Loucy (cell line): ENCODE results near the gene SOX30.

Experiments used
- H2AFZ ChIP-seq: fragments of 200-600 bp; sonication (generic); 2 replicates; pipeline ENCODE4 v1.6.0; 2016; ENCODE audit warnings: antibody characterized with exemption, mild to moderate bottlenecking, low read length, moderate library complexity
- H3F3A ChIP-seq: fragments of 200-600 bp; 2 replicates; pipeline ENCODE4 v1.6.0; 2016; ENCODE audit warnings: antibody characterized with exemption, low read depth, mild to moderate bottlenecking
- H3K27me3 ChIP-seq: fragments of 200-600 bp; sonication (generic); 2 replicates; pipeline ENCODE4 v1.6.1; 2014; ENCODE audit warnings: low read length, mild to moderate bottlenecking; ENCODE audit not compliant: insufficient read depth, poor library complexity, severe bottlenecking
- H3K36me3 ChIP-seq: fragments of 200-600 bp; sonication (generic); 2 replicates; pipeline ENCODE4 v1.6.1; 2016; ENCODE audit warnings: low read length; ENCODE audit not compliant: insufficient read depth
- H3K4me1 ChIP-seq: fragments of 200-600 bp; sonication (generic); 2 replicates; pipeline ENCODE4 v1.5.1; 2014; ENCODE audit warnings: low read length, mild to moderate bottlenecking; ENCODE audit not compliant: insufficient read depth, poor library complexity, severe bottlenecking
- H3K4me2 ChIP-seq: fragments of 200-600 bp; sonication (generic); 2 replicates; pipeline ENCODE4 v1.6.0; 2014; ENCODE audit warnings: antibody characterized with exemption, low read length, low read depth, mild to moderate bottlenecking; ENCODE audit not compliant: poor library complexity, severe bottlenecking
- H3K4me3 ChIP-seq: fragments of 200-600 bp; sonication (generic); 2 replicates; pipeline ENCODE4 v1.5.1; 2014; ENCODE audit warnings: low read length, mild to moderate bottlenecking, mixed read lengths; ENCODE audit not compliant: poor library complexity, severe bottlenecking
- H3K79me2 ChIP-seq: fragments of 200-600 bp; sonication (generic); 2 replicates; pipeline ENCODE4 v1.6.1; 2014; ENCODE audit warnings: low read length; ENCODE audit not compliant: insufficient read depth
- H3K9ac ChIP-seq: fragments of 200-600 bp; sonication (generic); 2 replicates; pipeline ENCODE4 v1.6.0; 2014; ENCODE audit warnings: mild to moderate bottlenecking, low read depth, low read length, moderate library complexity; ENCODE audit not compliant: poor library complexity, severe bottlenecking
- H3K9me2 ChIP-seq: fragments of 200-600 bp; sonication (generic); replicated peaks from 2 replicates; pipeline ENCODE4 v1.6.1; 2016; ENCODE audit warnings: low read depth, low read length, mixed read lengths
- H3K9me3 ChIP-seq: fragments of 200-600 bp; sonication (generic); 2 replicates; pipeline ENCODE4 v1.6.1; 2014; ENCODE audit warnings: mild to moderate bottlenecking, antibody characterized with exemption, low read length, low read depth; ENCODE audit not compliant: insufficient read depth
- H4K20me1 ChIP-seq: fragments of 200-600 bp; sonication (generic); 2 replicates; pipeline ENCODE4 v1.6.0; 2014; ENCODE audit warnings: antibody characterized with exemption, low read length, mild to moderate bottlenecking; ENCODE audit not compliant: insufficient read depth, poor library complexity, severe bottlenecking
- CTCF ChIP-seq: fragments of 200-600 bp; sonication (generic); conservative IDR thresholded peaks from 2 replicates; pipeline ENCODE4 v1.5.1; 2014; ENCODE audit warnings: mild to moderate bottlenecking, antibody characterized with exemption, low read length
- EZH2phosphoT487 ChIP-seq: fragments of 200-600 bp; IDR thresholded peaks from 2 replicates; pipeline ENCODE4 v1.6.1; 2018; ENCODE audit warnings: antibody characterized with exemption, mild to moderate bottlenecking, moderate library complexity, borderline replicate concordance

The SOX30 gene

GRCh38 chr5:157665467-157666070 is 13.3 kb upstream of the SOX30 start:
- H3K79me2 ChIP-seq = no peaks in the 10 kb centered on the region
- no peaks in the 10 kb centered on the region for H3K9me2 ChIP-seq
- H3K9ac ChIP-seq = no peak overlapping the region
- H2AFZ ChIP-seq = no peak overlapping the region
- H3K36me3 ChIP-seq = no peaks in the 10 kb centered on the region
- no peaks in the 10 kb centered on the region for H4K20me1 ChIP-seq
- H3K4me1 ChIP-seq = no peaks in the 10 kb centered on the region
- TF ChIP-seq EZH2phosphoT487 (no peak), CTCF (no peak)
- H3K4me3 ChIP-seq = no peak overlapping the region
- H3K27me3 ChIP-seq = no peaks in the 10 kb centered on the region
- no peaks in the 10 kb centered on the region for H3K9me3 ChIP-seq
- no peak overlapping the region for H3K4me2 ChIP-seq
- H3F3A ChIP-seq = no peaks in the 10 kb centered on the region

GRCh38 chr5:157659868-157660660 is 7.8 kb upstream of the SOX30 start:
- H3F3A ChIP-seq = no peaks in the 10 kb centered on the region
- no peak overlapping the region for H3K9ac ChIP-seq
- H3K27me3 ChIP-seq = no peaks in the 10 kb centered on the region
- no peaks in the 10 kb centered on the region for H3K36me3 ChIP-seq
- H2AFZ ChIP-seq = no peak overlapping the region
- no peak for TF ChIP-seq CTCF
- no peak for TF ChIP-seq EZH2phosphoT487
- H3K9me3 ChIP-seq = peaks cover 2% of the 10 kb centered on the region; the same call in 1 of the 2 replicates
- no peaks in the 10 kb centered on the region for H4K20me1 ChIP-seq
- H3K4me2 ChIP-seq = no peak overlapping the region
- H3K79me2 ChIP-seq = no peaks in the 10 kb centered on the region
- no peaks in the 10 kb centered on the region for H3K9me2 ChIP-seq
- H3K4me1 ChIP-seq = no peaks in the 10 kb centered on the region
- no peak overlapping the region for H3K4me3 ChIP-seq

GRCh38 chr5:157658893-157659292 is 6.7 kb upstream of the SOX30 start:
- no peak overlapping the region for H3K4me2 ChIP-seq
- H3K4me3 ChIP-seq = no peak overlapping the region
- peaks cover 2% of the 10 kb centered on the region; the same call in 1 of the 2 replicates for H3K9me3 ChIP-seq
- H3K36me3 ChIP-seq = no peaks in the 10 kb centered on the region
- H3K9me2 ChIP-seq = no peaks in the 10 kb centered on the region
- no peaks in the 10 kb centered on the region for H3K27me3 ChIP-seq
- no peak overlapping the region for H2AFZ ChIP-seq
- no peak for TF ChIP-seq CTCF
- TF ChIP-seq EZH2phosphoT487 = no peak
- H3K79me2 ChIP-seq = no peaks in the 10 kb centered on the region
- H3K4me1 ChIP-seq = no peaks in the 10 kb centered on the region
- H3F3A ChIP-seq = no peaks in the 10 kb centered on the region
- no peaks in the 10 kb centered on the region for H4K20me1 ChIP-seq
- H3K9ac ChIP-seq = no peak overlapping the region
